Measurements from ENCODE around the gene AHSA1. TPM values are rescaled to one million over a fixed set of nuclear protein-coding genes. Genes with fewer than 3 reads are reported as not detected.
A peak's percentile ranks its signal among the peaks of the same experiment; 100 is the strongest.

Gene AHSA1
- total RNA-seq, 1 experiment from 2014 or later = 428 TPM

DNA sequence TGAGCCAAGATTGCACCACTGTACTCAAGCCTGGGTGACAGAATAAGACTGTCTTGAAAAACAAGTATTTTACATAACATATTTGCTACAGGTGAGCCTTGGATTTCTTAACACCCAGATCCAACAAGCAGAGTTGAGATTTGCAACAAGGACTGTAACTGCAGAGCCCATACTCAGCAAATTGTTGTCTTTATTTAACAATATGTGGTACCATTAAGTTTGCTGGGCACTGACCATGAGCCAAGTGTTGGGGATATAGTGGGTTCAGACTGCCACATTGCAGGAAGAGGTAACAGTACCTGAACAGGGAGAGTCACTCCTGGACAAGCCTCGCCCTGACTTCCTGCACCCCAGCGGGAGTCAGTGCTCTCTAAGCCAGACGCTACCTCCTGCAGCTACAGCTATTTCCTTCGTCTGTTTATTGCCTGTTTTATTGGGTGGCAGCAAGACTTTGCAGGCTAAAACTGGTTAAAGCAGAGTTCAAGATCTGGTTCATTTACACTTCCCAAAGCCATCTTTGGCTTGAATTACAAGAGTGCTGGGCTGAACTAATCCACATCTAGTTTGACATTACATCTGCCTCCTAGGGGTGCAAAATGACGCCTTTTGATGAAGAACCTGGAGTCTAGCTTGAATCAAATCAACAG lies 12.5 kb downstream of the AHSA1 start:
- no peak for DNase-seq (ENCODE audit: low read depth)

- no peak for DNase-seq (ENCODE audit: low read depth)
These were observed 16.0 kb downstream of the AHSA1 start for GRCh38 chr14:77473921-77474320.

- DNase-seq (ENCODE audit: low read depth) = no peak
These were observed 16.7 kb downstream of the AHSA1 start for GRCh38 chr14:77474479-77475177.

DNA sequence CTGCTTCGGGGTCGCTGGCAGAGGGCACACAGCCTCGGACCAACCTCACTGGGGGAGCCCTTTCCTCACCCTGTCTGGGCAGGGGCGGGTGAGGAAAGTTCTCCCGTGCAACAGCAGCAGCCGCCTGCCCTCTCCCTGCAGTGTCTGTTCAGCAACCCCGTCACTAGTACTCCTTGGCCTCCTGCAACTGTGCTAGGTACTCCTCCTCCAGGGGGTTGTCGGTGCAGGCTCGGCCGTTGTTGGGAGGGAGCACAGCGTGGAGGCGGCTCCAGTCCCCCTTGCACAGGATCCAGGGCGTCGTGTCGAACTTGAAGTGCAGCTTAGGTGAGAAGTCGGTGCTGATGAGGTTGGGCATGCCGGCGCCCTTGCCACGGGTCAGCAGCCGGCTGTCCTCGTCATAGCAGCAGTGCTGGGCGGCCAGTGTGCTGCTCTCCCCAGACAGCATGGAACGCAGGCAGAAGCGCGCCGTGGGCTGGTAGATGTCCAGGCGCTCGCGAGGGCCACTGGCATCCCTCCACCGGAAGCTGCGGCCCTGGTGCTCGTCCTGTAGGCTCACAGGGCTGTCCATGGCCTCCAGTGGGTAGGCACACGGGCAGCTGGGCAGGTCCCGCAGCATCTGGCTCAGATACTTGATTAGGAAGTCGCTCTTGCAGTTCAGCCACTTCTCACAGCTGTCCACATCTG lies 17.7 kb downstream of the AHSA1 start:
- no peak for DNase-seq (ENCODE audit: low read depth)

DNA sequence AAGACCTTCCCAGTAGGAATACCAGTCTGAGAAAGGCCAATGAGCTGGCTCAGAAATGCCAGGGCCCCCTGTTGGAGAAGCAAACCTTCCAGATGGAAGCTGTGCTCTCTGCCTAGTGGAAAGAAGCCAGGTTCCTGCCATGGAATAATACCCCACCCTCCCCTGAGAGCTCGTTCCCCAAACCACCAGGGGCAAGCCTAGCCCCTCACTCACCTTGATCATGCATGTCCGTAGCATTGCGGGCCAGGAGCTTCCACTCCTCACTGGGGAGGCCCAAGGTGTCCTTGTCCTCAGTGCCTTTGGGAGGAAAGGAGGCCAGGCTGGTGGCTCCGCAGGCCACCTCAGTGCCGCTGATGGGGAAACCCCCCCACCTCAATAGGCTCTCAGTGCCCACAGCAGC lies 20.1 kb downstream of the AHSA1 start:
- no peak for DNase-seq (ENCODE audit: low read depth)

GRCh38 chr14:77478796-77479195 lies 20.9 kb downstream of the AHSA1 start:
- DNase-seq (ENCODE audit: low read depth) = no peak

- DNase-seq (ENCODE audit: low read depth) = no peak
These were observed 24.5 kb downstream of the AHSA1 start for GRCh38 chr14:77482422-77482821.

- peak; percentile 23 for DNase-seq (ENCODE audit: low read depth)
These were observed 27.4 kb downstream of the AHSA1 start for GRCh38 chr14:77485256-77485655.

GRCh38 chr14:77485901-77486678 lies 28.2 kb downstream of the AHSA1 start:
- DNase-seq (ENCODE audit: low read depth) = peak; percentile 87

- no peak for DNase-seq (ENCODE audit: low read depth)
These were observed 30.7 kb downstream of the AHSA1 start for GRCh38 chr14:77488558-77488957.

GRCh38 chr14:77489041-77489440 lies 31.1 kb downstream of the AHSA1 start:
- no peak for DNase-seq (ENCODE audit: low read depth)

- DNase-seq (ENCODE audit: low read depth) = no peak
These were observed 32.6 kb downstream of the AHSA1 start for GRCh38 chr14:77490347-77490986.

GRCh38 chr14:77491056-77491455 lies 33.2 kb downstream of the AHSA1 start:
- no peak for DNase-seq (ENCODE audit: low read depth)

DNA sequence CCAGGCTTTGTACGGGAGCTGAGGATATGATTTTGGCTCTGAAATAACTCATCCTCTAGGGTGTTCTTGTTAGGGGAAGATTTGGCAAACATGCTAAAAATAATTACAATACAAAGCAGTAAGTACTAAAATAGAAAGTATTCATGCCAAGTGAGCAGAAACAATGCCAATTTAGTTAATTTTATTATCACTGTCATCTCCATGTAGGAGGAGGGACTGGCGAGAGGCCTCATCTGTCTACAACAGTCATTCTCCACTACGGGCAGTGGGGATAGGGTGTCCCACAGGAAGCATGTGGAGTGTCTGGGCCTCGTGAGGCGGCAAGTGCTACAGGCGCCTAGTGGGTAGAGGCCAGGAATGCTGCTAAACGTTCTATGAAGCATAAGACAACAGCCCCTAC lies 37.4 kb downstream of the AHSA1 start:
- no peak for DNase-seq (ENCODE audit: low read depth)

GRCh38 chr14:77498120-77498979 lies 40.5 kb downstream of the AHSA1 start, which contains the start of gene ISM2:
TSS of gene ISM2 (minus strand) at chr14:77498816. CDS start at chr14:77498793, 23 bp downstream.
- no peak for DNase-seq (ENCODE audit: low read depth)

GRCh38 chr14:77498984-77499527 lies 41.2 kb downstream of the AHSA1 start:
- no peak for DNase-seq (ENCODE audit: low read depth)

- DNase-seq (ENCODE audit: low read depth) = no peak
These were observed 44.4 kb downstream of the AHSA1 start for GRCh38 chr14:77502109-77502782.

GRCh38 chr14:77503138-77503537 lies 45.2 kb downstream of the AHSA1 start:
- no peak for DNase-seq (ENCODE audit: low read depth)

DNA sequence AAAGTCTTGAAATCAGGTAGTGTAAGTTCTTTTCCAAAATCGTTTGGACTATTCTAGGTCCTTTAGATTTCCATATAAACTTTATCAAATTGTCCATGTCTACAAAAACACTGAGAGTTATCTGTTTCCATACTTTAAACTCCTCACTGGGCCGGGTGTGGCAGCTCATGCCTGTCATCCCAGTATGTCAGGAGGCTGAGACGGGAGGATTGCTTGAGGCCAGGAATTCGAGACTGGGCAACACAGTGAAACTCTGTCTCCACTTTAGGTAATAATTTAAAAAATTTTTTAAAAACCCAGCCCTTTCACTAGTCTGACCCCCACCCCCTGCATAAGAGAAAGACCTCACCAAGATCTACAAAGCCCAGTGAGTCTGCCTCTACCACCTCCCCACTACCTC lies 47.1 kb downstream of the AHSA1 start:
- no peak for DNase-seq (ENCODE audit: low read depth)
